ENCODE measurements around the gene ZNF778. TPM values are rescaled to one million over a fixed set of nuclear protein-coding genes. Genes with fewer than 3 reads are reported as not detected.

The ZNF778 gene
- total and polyA plus RNA-seq, 2 of the 13 experiments (the other 11 are each of a cell fraction or from before 2014, with no cell fraction given): 3.8 to 7.2 TPM

DNA sequence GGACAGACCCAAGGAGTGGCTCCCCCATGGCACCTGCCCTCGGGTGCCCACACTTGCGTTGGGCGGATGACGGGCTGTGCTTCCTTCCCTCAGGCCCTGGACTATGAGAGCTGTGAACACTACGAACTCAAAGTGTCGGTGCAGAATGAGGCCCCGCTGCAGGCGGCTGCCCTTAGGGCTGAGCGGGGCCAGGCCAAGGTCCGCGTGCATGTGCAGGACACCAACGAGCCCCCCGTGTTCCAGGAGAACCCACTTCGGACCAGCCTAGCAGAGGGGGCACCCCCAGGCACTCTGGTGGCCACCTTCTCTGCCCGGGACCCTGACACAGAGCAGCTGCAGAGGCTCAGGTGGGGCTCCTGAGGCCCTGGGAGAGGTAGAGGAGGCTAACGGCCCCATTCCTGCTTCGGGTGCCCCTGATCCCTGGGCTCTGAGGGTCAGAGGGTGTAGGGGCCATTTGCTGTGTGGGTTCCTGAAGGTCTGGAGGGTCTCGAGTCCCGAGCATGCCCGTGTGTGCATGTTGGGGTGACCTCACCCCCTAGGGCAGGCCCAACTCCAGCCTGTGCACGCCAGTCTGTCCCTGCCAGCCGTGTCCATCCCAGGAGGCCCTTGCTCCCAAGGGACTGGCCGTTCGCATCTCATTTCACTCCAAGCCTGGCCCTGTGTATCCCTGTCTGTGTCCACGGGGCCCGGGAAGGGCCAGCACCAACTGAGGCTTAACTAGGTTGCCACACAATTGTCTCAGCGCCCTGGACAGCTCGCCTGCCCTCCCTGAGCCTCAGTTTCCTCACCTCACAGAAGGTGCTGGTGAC is 27.1 kb upstream of the ZNF778 start (continued):
- TF ChIP-seq ATF7 (IDR thresholded peaks at IDR 0.05) (no peak), ATF7 (CRISPR knock-in tag; IDR thresholded peaks at IDR 0.05) (peak; percentile 20; the same call in 1 of the 2 replicates), ZIK1 (CRISPR knock-in tag; IDR thresholded peaks at IDR 0.05; ENCODE audit: borderline replicate concordance, low read depth) (peak; percentile 78; the same call in 1 of the 2 replicates), CREB1 (IDR thresholded peaks at IDR 0.05) (no peak), CREB1 (CRISPR knock-in tag; IDR thresholded peaks at IDR 0.05) (no peak), ZBTB42 (CRISPR knock-in tag; IDR thresholded peaks at IDR 0.05) (0 out of 2 replicates have a peak, but pooled peaks have one; percentile 48), MEIS1 (CRISPR knock-in tag; IDR thresholded peaks at IDR 0.05; ENCODE audit: borderline replicate concordance) (no peak), TAF1 (CRISPR knock-in tag; IDR thresholded peaks at IDR 0.05) (no peak), CCAR2 (optimal IDR thresholded peaks at IDR 0.05; ENCODE audit: low read depth, low read length) (peak; percentile 66), HNRNPL (IDR thresholded peaks at IDR 0.05; ENCODE audit: low read depth, low read length) (peak; percentile 69; the same call in 1 of the 2 replicates)
- TF ChIP-seq, protein P1, sequence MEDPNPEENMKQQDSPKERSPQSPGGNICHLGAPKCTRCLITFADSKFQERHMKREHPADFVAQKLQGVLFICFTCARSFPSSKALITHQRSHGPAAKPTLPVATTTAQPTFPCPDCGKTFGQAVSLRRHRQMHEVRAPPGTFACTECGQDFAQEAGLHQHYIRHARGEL (CRISPR knock-in tag; IDR thresholded peaks at IDR 0.05): no peak
- TF ChIP-seq, protein P2, sequence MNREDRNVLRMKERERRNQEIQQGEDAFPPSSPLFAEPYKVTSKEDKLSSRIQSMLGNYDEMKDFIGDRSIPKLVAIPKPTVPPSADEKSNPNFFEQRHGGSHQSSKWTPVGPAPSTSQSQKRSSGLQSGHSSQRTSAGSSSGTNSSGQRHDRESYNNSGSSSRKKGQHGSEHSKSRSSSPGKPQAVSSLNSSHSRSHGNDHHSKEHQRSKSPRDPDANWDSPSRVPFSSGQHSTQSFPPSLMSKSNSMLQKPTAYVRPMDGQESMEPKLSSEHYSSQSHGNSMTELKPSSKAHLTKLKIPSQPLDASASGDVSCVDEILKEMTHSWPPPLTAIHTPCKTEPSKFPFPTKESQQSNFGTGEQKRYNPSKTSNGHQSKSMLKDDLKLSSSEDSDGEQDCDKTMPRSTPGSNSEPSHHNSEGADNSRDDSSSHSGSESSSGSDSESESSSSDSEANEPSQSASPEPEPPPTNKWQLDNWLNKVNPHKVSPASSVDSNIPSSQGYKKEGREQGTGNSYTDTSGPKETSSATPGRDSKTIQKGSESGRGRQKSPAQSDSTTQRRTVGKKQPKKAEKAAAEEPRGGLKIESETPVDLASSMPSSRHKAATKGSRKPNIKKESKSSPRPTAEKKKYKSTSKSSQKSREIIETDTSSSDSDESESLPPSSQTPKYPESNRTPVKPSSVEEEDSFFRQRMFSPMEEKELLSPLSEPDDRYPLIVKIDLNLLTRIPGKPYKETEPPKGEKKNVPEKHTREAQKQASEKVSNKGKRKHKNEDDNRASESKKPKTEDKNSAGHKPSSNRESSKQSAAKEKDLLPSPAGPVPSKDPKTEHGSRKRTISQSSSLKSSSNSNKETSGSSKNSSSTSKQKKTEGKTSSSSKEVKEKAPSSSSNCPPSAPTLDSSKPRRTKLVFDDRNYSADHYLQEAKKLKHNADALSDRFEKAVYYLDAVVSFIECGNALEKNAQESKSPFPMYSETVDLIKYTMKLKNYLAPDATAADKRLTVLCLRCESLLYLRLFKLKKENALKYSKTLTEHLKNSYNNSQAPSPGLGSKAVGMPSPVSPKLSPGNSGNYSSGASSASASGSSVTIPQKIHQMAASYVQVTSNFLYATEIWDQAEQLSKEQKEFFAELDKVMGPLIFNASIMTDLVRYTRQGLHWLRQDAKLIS (CRISPR knock-in tag; IDR thresholded peaks at IDR 0.05): no peak
- TF ChIP-seq, protein P3, sequence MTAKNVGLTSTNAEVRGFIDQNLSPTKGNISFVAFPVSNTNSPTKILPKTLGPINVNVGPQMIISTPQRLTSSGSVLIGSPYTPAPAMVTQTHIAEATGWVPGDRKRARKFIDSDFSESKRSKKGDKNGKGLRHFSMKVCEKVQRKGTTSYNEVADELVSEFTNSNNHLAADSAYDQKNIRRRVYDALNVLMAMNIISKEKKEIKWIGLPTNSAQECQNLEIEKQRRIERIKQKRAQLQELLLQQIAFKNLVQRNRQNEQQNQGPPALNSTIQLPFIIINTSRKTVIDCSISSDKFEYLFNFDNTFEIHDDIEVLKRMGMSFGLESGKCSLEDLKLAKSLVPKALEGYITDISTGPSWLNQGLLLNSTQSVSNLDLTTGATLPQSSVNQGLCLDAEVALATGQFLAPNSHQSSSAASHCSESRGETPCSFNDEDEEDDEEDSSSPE (CRISPR knock-in tag; IDR thresholded peaks at IDR 0.05): peak; percentile 20; the same call in 1 of the 2 replicates
- TF ChIP-seq, protein P4, sequence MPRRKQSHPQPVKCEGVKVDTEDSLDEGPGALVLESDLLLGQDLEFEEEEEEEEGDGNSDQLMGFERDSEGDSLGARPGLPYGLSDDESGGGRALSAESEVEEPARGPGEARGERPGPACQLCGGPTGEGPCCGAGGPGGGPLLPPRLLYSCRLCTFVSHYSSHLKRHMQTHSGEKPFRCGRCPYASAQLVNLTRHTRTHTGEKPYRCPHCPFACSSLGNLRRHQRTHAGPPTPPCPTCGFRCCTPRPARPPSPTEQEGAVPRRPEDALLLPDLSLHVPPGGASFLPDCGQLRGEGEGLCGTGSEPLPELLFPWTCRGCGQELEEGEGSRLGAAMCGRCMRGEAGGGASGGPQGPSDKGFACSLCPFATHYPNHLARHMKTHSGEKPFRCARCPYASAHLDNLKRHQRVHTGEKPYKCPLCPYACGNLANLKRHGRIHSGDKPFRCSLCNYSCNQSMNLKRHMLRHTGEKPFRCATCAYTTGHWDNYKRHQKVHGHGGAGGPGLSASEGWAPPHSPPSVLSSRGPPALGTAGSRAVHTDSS (CRISPR knock-in tag; conservative IDR thresholded peaks at IDR 0.05): no peak

All from HepG2 (cell line).